Urinary bladder (tissue), 4 donors: ENCODE measurements around the gene RALGPS2. TPM values are rescaled to one million over a fixed set of nuclear protein-coding genes. Genes with fewer than 3 reads are reported as not detected.
"Not testable (repeated sequence)": the region's sequence is repeated elsewhere in the genome, so short reads cannot be mapped to it uniquely, and the experiment has no call there.

ENCODE experiments used
- DNase-seq: peaks from one replicate; pipeline ENCODE4 v3.0.0-alpha.2; 2015; ENCODE audit errors: extremely low spot score
- H3K27ac ChIP-seq: one replicate; pipeline ENCODE4 v1.5.1; 2013; ENCODE audit warnings: low read depth, mild to moderate bottlenecking, moderate library complexity
- H3K36me3 ChIP-seq: one replicate; pipeline ENCODE4 v1.6.1; 2013; ENCODE audit warnings: mild to moderate bottlenecking, moderate library complexity; ENCODE audit not compliant: insufficient read depth
- H3K4me1 ChIP-seq: one replicate; pipeline ENCODE4 v1.6.1; 2013; ENCODE audit warnings: mild to moderate bottlenecking, moderate library complexity; ENCODE audit not compliant: insufficient read depth
- H3K4me3 ChIP-seq: one replicate; pipeline ENCODE4 v1.5.1; 2013; ENCODE audit warnings: low read depth, low read length
- WGBS: extraction: QIAGEN DNeasy Blood & Tissue Kit; methylation state at CpG from one replicate; pipeline ENCODE4 v1.1.7; 2013; 5-methylcytosine and 5-hydroxymethylcytosine counted together
- polyA plus RNA-seq: library from polyadenylated mRNA; stranded (reverse); fragments of 200-250 nt; gene quantifications from one replicate; pipeline ENCODE4 v1.2.3, GENCODE V29; 2013
- total RNA-seq: library from RNA; depleted of rRNA; stranded (reverse); fragments of >200 nt; gene quantifications from one replicate; pipeline ENCODE4 v1.2.3, GENCODE V29; 2014
- donor health status: healthy with polysubstance abuse.
- donor health status: healthy.

Gene RALGPS2
- total and polyA plus RNA-seq, 2 donors, result 3.8 to 82.4 TPM

DNA sequence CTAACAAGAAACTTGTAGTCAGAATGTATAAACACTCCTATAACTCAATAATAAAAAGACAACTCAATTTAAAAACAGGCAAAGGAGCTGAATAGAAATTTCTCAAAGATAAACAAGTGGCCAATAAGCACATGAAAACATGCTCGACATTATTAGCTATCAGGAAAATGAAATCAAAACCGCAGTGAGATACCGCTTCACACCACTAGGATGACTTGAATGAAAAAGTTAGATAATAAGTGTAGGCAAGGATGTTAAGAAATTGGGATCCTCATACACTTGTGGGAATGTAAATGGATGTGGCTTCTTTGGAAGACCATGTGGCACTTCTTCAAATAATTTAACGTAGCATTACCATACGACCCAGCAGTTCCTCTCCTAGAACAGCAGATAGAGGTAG, 8.9 kb downstream of the RALGPS2 start:
- DNase-seq, result no peak
- no peak overlapping the region for H3K27ac ChIP-seq
- WGBS, result 92% methylated on average over 5 of the region's 5 CpGs
- no peak overlapping the region for H3K4me3 ChIP-seq
- H3K4me1 ChIP-seq, result no peaks in the 10 kb centered on the region
- no peaks in the 10 kb centered on the region for H3K36me3 ChIP-seq

DNA sequence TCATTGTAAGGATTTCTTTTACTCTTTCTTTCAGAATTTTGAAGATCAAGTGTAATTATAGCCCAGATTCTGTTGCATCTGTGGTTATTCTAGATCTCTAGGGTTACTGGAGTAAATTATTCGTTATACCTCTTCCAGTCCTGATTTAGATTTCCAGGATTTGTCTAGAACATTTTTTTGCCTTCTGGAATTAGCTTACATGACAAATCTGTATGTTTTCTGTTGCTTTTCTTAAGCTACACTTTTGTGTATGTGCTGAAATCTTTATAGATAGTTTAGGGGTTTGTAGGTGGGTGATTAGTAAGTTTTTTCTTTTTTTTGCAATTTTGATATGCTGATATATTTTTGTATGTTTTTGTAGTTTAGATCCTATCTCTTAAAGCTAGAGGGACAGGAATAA, 13.7 kb downstream of the RALGPS2 start:
- WGBS, result 86% methylated on average over 1 of the region's 1 CpG
- no peaks in the 10 kb centered on the region for H3K36me3 ChIP-seq
- no peaks in the 10 kb centered on the region for H3K4me1 ChIP-seq
- no peak overlapping the region for H3K27ac ChIP-seq
- H3K4me3 ChIP-seq, result no peak overlapping the region
- no peak for DNase-seq

- H3K27ac ChIP-seq, result no peak overlapping the region
- WGBS, result 85% methylated on average over 4 of the region's 4 CpGs
- DNase-seq, result no peak
Measured at GRCh38 chr1:178739285-178740045, 14.4 kb downstream of the RALGPS2 start.

GRCh38 chr1:178740491-178740890, 15.4 kb downstream of the RALGPS2 start:
- no peak for DNase-seq
- 98% methylated on average over 1 of the region's 1 CpG for WGBS
- H3K36me3 ChIP-seq, result no peaks in the 10 kb centered on the region
- H3K27ac ChIP-seq, result no peak overlapping the region
- H3K4me1 ChIP-seq, result no peaks in the 10 kb centered on the region
- H3K4me3 ChIP-seq, result no peak overlapping the region

More at GRCh38 chr1:178739285-178740045, 14.4 kb downstream of the RALGPS2 start:
- no peaks in the 10 kb centered on the region for H3K4me1 ChIP-seq
- no peaks in the 10 kb centered on the region for H3K36me3 ChIP-seq
- no peak overlapping the region for H3K4me3 ChIP-seq

- Histone ChIP-seq H3K36me3 (no peaks in the 10 kb centered on the region), H3K4me1 (no peaks in the 10 kb centered on the region), H3K27ac (no peak overlapping the region), H3K4me3 (no peak overlapping the region)
- DNase-seq, result no peak
- 95% methylated on average over 1 of the region's 1 CpG for WGBS
Measured at GRCh38 chr1:178740924-178741323, 15.9 kb downstream of the RALGPS2 start.

GRCh38 chr1:178743801-178744200, 18.8 kb downstream of the RALGPS2 start:
- DNase-seq, result no peak
- 84% methylated on average over 2 of the region's 2 CpGs for WGBS
- H3K27ac ChIP-seq, result no peak overlapping the region
- no peaks in the 10 kb centered on the region for H3K36me3 ChIP-seq
- no peak overlapping the region for H3K4me3 ChIP-seq
- H3K4me1 ChIP-seq, result no peaks in the 10 kb centered on the region

DNA sequence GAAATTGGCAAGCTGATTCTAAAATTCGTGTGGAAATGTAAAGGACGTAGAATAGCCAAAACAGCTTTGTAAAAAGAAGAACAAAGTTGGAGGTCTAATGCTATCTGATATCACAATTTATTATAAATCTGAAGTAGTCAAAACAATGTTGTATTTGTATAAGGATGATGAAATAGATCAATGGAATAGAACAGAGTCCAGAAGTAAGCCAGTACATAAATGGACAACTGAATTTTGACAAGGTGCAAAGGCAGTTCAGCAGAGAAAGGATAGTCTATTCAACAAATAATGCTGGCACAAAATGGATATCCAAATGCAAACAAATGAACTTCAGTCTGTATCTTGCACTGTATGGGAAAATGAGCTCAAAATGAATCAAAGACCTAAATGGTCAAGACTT, 20.2 kb downstream of the RALGPS2 start:
- Histone ChIP-seq H3K36me3 (no peaks in the 10 kb centered on the region), H3K4me3 (no peak overlapping the region), H3K4me1 (no peaks in the 10 kb centered on the region), H3K27ac (no peak overlapping the region)
- WGBS, result 68% methylated on average over 2 of the region's 2 CpGs
- DNase-seq, result no peak

GRCh38 chr1:178746345-178746744, 21.3 kb downstream of the RALGPS2 start:
- WGBS, result 98% methylated on average over 2 of the region's 2 CpGs

GRCh38 chr1:178747361-178747760, 22.3 kb downstream of the RALGPS2 start:
- H3K36me3 ChIP-seq, DNase-seq, H3K4me1 ChIP-seq, H3K27ac ChIP-seq, H3K4me3 ChIP-seq: not testable (repeated sequence)
- WGBS, result 97% methylated on average over 3 of the region's 3 CpGs

More at GRCh38 chr1:178746345-178746744, 21.3 kb downstream of the RALGPS2 start:
- H3K4me3 ChIP-seq, result no peak overlapping the region
- no peak for DNase-seq
- H3K36me3 ChIP-seq, result no peaks in the 10 kb centered on the region
- H3K27ac ChIP-seq, result no peak overlapping the region
- no peaks in the 10 kb centered on the region for H3K4me1 ChIP-seq

GRCh38 chr1:178749581-178750166, 24.6 kb downstream of the RALGPS2 start:
- DNase-seq, result no peak
- no peaks in the 10 kb centered on the region for H3K36me3 ChIP-seq
- 93% methylated on average over 5 of the region's 5 CpGs for WGBS

GRCh38 chr1:178751046-178751445, 26.0 kb downstream of the RALGPS2 start:
- WGBS, result 68% methylated on average over 4 of the region's 4 CpGs
- H3K4me1 ChIP-seq, result no peaks in the 10 kb centered on the region

More at GRCh38 chr1:178749581-178750166, 24.6 kb downstream of the RALGPS2 start:
- no peaks in the 10 kb centered on the region for H3K4me1 ChIP-seq
- no peak overlapping the region for H3K27ac ChIP-seq
- H3K4me3 ChIP-seq, result no peak overlapping the region

GRCh38 chr1:178752891-178753290, 27.8 kb downstream of the RALGPS2 start:
- 51% methylated on average over 2 of the region's 2 CpGs for WGBS
- H3K27ac ChIP-seq, result no peak overlapping the region

More at GRCh38 chr1:178751046-178751445, 26.0 kb downstream of the RALGPS2 start:
- no peak overlapping the region for H3K27ac ChIP-seq
- no peak for DNase-seq
- no peaks in the 10 kb centered on the region for H3K36me3 ChIP-seq
- no peak overlapping the region for H3K4me3 ChIP-seq

DNA sequence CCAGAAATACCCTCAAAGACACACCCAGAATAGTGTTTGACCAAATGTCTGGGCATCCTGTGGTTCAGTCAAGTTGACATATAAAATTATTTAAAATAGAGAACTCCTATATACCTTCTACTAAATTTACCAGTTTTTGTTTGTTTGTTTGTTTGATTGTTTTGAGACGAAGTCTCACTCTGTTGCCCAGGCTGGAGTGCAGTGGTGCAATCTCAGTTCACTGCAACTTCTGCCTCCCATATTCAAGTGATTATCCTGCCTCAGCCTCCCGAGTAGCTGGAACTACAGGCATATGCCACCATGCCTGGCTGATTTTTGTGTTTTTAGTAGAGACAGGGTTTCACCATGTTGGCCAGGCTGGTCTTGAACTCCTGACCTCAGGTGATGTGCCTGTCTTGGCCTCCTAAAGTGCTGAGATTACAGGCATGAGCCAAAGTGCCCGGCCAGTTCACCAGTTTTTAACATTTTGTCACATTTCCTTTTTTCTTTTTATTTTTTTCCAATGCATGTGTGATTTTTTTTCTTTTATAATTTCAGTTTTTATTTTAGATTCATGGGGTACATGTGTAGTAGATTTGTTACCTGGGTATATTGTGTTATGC, 29.7 kb downstream of the RALGPS2 start:
- whole genome bisulfite sequencing, result 97% methylated on average over 3 of the region's 3 CpGs
- not testable (repeated sequence) for H3K27ac ChIP-seq, DNase-seq, H3K4me1 ChIP-seq, H3K4me3 ChIP-seq, H3K36me3 ChIP-seq

More at GRCh38 chr1:178752891-178753290, 27.8 kb downstream of the RALGPS2 start:
- no peaks in the 10 kb centered on the region for H3K4me1 ChIP-seq
- H3K4me3 ChIP-seq, result no peak overlapping the region
- no peaks in the 10 kb centered on the region for H3K36me3 ChIP-seq
- DNase-seq, result no peak

DNA sequence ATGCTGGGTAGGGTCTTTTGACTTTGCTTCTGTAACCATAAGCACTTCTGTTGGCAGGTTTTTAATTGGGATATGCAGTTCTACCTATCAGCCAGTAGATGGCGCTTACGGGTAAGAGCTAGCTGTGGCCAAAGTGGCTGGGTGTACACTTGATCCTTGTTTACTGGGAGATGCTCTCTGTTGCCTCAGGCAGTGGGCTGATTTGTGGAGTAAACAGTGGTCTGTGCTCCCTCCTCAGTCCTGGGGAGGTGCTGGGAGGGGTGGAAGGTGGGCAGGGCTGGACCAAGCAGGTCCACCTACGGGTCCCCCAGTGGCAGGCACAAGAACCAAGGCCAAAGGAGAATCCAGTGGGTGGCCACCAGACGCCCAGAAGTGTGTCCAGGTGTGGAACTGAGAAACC, 43.4 kb downstream of the RALGPS2 start:
- no peak for DNase-seq
- no peak overlapping the region for H3K27ac ChIP-seq
- H3K36me3 ChIP-seq, result peaks cover 2% of the 10 kb centered on the region
- 50% methylated on average over 4 of the region's 4 CpGs for WGBS
- no peaks in the 10 kb centered on the region for H3K4me1 ChIP-seq
- H3K4me3 ChIP-seq, result no peak overlapping the region
